Left lung (tissue), 10 donors: ENCODE results near the gene STOML2. TPM values are rescaled to one million over a fixed set of nuclear protein-coding genes. Genes with fewer than 3 reads are reported as not detected.

Experiments used
- ATAC-seq: fragments of 200-7000 bp; cut with Tn5 transposase; one replicate; pipeline ENCODE4 v1.9.1; 2020; ENCODE audit warnings: moderate library complexity
- DNase-seq, 4 donors: peaks; one replicate each; pipeline ENCODE4 v3.0.0-alpha.2; 2013 to 2020
- H3K27ac ChIP-seq, 2 donors: fragments of 200-600 bp; sonication (generic) in 1 of 2; one replicate each; pipeline versions ENCODE4 v1.5.0 to v1.8.0; 2020 to 2021
- H3K27me3 ChIP-seq, 2 donors: fragments of 200-600 bp; sonication (generic) in 1 of 2; one replicate each; pipeline versions ENCODE4 v1.5.0 to v1.8.0; 2020 to 2021
- H3K36me3 ChIP-seq, 2 donors: fragments of 200-600 bp; sonication (generic) in 1 of 2; one replicate each; pipeline versions ENCODE4 v1.5.0 to v1.8.0; 2020 to 2021
- H3K4me1 ChIP-seq, 2 donors: fragments of 200-600 bp; one replicate each; pipeline ENCODE4 v1.8.0; 2021
- H3K4me3 ChIP-seq, 2 donors: fragments of 200-600 bp; sonication (generic) in 1 of 2; one replicate each; pipeline versions ENCODE4 v1.5.0 to v1.8.0; 2020 to 2021; ENCODE audit warnings: mild to moderate bottlenecking in 1 of 2
- H3K9me3 ChIP-seq, 2 donors: fragments of 200-600 bp; sonication (generic) in 1 of 2; one replicate each; pipeline versions ENCODE4 v1.5.0 to v1.8.0; 2020 to 2021
- intact Hi-C, 2 donors: fragments of 100-400 bp; cut with DNase I; formaldehyde crosslinking; loops; one replicate each; pipeline versions ENCODE4 v1.11.2 to v1.14.2; 2022
- polyA plus RNA-seq, 6 donors: library from polyadenylated mRNA; unstranded; fragments of 120-200 nt; gene quantifications; one replicate each; pipeline ENCODE4 v1.2.1, GENCODE V29; 2013; ENCODE audit not compliant: insufficient read length in 6 of 6
- total RNA-seq, 2 donors: library from RNA; stranded (reverse); fragmentation: NEBNext Ultra II Directional; extraction: Animal tissue kit (Norgen Biotek cat#: 25700); gene quantifications; one replicate each; pipeline ENCODE4 v1.2.1, GENCODE V29; 2021
- TF ChIP-seq, protein P1 (sequence below), 2 donors: fragments of 200-600 bp; sonication (generic) in 1 of 2; IDR thresholded peaks; one replicate each; pipeline versions ENCODE4 v1.5.0 to v1.8.0; 2021; ENCODE audit warnings: antibody characterized with exemption in 2 of 2
- donor health status: DM: no; HTN: yes; CAD: no.
- donor health status: DM: no; HTN: no; CAD: no.

STOML2 gene
- total and polyA plus RNA-seq, 8 donors = 62.3 to 104 (median 96.8) TPM

DNA sequence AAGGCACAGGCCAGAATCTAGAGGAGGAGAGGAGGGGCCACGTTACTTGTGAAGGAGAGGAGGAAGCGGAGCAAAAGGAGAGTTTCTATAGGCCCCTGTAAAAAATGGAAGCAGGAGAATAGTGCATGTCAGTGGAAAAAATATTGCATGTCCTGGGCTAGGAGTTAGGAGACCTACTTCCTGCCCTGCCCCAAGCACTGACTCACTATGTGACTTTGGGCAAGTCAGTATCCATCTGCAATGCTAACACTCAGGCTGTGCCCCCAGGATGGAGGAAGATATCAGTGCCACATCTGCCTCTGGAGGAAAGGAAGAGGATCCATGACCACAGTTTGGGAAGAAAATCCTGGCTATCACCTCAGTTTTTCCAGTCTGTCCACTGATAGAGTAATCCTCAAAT, 13.5 kb downstream of the STOML2 start:
- DNase-seq (no peak), ATAC-seq (no peak)
- Histone ChIP-seq H3K4me1 (no peaks in the 10 kb centered on the region), H3K36me3 (peaks cover 0 to 63% of the 10 kb centered on the region in 2 donors), H3K9me3 (no peaks in the 10 kb centered on the region), H3K27ac (no peak overlapping the region), H3K27me3 (no peaks in the 10 kb centered on the region), H3K4me3 (no peak overlapping the region)
- TF ChIP-seq, protein P1, sequence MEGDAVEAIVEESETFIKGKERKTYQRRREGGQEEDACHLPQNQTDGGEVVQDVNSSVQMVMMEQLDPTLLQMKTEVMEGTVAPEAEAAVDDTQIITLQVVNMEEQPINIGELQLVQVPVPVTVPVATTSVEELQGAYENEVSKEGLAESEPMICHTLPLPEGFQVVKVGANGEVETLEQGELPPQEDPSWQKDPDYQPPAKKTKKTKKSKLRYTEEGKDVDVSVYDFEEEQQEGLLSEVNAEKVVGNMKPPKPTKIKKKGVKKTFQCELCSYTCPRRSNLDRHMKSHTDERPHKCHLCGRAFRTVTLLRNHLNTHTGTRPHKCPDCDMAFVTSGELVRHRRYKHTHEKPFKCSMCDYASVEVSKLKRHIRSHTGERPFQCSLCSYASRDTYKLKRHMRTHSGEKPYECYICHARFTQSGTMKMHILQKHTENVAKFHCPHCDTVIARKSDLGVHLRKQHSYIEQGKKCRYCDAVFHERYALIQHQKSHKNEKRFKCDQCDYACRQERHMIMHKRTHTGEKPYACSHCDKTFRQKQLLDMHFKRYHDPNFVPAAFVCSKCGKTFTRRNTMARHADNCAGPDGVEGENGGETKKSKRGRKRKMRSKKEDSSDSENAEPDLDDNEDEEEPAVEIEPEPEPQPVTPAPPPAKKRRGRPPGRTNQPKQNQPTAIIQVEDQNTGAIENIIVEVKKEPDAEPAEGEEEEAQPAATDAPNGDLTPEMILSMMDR (IDR thresholded peaks at IDR 0.05) = no peak
- intact Hi-C loops = no loop called here

DNA sequence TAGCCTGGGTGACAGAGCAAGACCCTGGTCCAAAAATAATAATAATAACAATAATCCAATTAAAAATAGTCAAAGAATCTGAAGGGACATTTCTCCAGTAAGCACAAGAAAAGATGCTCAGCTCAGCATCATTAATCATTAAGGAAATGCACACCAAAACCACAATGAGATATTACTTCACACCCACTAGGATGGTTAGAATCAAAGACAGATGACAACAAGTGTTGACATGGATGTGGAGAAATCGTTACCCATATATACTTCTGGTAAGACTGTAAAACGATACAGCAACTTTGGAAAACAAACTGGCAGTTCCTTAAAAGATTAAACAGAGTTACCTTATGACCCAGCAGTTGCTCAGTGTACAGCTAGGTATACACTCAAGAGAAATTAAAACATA, 17.9 kb downstream of the STOML2 start:
- Histone ChIP-seq H3K4me1 (no peaks in the 10 kb centered on the region), H3K4me3 (no peak overlapping the region), H3K27me3 (no peaks in the 10 kb centered on the region), H3K9me3 (no peaks in the 10 kb centered on the region), H3K36me3 (peaks cover 0 to 28% of the 10 kb centered on the region in 2 donors), H3K27ac (no peak overlapping the region)
- no peak for ATAC-seq
- no peak for DNase-seq
- intact Hi-C loops = no loop called here
- TF ChIP-seq, protein P1 (IDR thresholded peaks at IDR 0.05) = no peak

DNA sequence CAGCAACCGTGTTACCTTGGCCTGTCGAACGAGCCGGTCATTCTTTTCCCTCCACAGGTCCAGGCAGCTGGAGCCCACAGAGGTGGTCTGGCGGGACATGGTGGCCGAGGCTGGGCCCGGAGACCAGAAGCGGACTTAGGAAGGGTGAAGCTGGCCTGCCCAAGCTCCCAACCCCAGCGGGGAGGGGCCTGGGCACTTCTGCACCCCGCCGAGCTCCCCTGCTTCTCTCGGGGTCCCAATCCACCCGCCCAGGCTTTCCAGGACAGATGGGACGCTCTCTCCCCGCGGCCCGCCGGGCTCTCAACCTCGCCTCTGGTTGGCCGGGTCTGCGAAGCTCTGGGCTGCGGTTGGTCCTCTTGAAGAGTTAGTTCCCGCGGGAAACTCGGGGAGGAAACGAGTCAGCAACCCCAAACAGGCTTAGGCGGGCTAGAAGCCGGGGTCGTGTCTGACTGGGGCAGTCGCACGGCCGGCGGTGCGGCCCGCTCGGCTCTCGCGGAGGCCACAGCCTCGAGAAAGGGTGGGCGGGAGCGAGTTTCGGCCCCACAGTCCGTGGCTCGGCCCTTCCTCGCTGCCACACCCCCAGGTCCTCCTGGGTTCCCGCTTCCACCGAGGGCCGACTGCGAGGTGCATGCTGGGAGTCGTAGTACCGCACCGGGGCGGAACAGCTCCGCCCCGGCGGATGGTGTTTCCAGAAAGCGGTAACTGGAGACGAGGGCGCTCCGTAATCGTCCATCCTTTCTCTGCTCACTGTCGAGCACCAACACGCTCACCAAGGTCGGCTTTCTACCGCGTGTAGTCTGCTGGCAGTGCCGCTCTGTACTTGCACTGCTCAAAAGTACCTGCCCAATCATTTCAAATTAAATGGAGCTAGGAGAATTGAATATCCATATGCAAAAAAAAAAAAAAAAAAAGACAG, 23.2 kb downstream of the STOML2 start, which contains the start of gene FANCG:
Gene FANCG, minus strand, starts transcription at position 517 of the 916 bp plus-strand sequence. Its CDS starts 418 bp downstream, at position 99.
- intact Hi-C loops = no loop called here
- ATAC-seq = peak; percentile 99
- peaks cover 0 to 11% of the 10 kb centered on the region in 2 donors for H3K36me3 ChIP-seq
- TF ChIP-seq, protein P1 (IDR thresholded peaks at IDR 0.05) = no peak
- peak within 1 kb of the TSS; percentile 73 to 79 for H3K27ac ChIP-seq
- DNase-seq = peak; percentile 92 to 96 (median 94)
- H3K27me3 ChIP-seq = no peaks in the 10 kb centered on the region
- H3K9me3 ChIP-seq = no peaks in the 10 kb centered on the region
- peaks cover 0 to 16% of the 10 kb centered on the region in 2 donors for H3K4me1 ChIP-seq
- H3K4me3 ChIP-seq = peak within 1 kb of the TSS; percentile 71 to 91

DNA sequence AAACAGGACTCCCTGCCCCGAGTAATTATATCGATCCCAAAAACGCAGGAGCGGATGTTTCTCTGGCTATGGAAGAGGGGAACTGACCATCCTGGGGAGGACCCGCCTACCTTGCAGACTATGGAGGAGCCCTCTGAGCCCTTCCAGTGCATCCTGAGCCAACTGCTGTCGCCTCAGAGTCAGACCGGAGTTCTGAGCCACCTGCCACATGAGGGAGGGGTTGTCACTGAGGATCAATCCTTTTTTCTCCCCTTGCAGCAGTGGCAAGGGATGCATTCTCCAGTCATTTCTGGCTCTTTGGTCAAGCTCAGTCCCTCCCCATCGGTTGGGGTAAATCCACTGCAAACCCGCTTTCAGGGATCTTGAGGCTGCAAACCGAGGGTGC, 23.9 kb downstream of the STOML2 start:
- ATAC-seq (no peak), DNase-seq (no peak)
- intact Hi-C loops = no loop called here
- H3K27me3 ChIP-seq = no peaks in the 10 kb centered on the region
- peak overlapping the region; percentile 71 to 91 for H3K4me3 ChIP-seq
- H3K9me3 ChIP-seq = no peaks in the 10 kb centered on the region
- peaks cover 0 to 16% of the 10 kb centered on the region in 2 donors for H3K36me3 ChIP-seq
- peak overlapping the region; percentile 73 to 79 for H3K27ac ChIP-seq
- peaks cover 0 to 16% of the 10 kb centered on the region in 2 donors for H3K4me1 ChIP-seq
- TF ChIP-seq, protein P1 (IDR thresholded peaks at IDR 0.05) = no peak

DNA sequence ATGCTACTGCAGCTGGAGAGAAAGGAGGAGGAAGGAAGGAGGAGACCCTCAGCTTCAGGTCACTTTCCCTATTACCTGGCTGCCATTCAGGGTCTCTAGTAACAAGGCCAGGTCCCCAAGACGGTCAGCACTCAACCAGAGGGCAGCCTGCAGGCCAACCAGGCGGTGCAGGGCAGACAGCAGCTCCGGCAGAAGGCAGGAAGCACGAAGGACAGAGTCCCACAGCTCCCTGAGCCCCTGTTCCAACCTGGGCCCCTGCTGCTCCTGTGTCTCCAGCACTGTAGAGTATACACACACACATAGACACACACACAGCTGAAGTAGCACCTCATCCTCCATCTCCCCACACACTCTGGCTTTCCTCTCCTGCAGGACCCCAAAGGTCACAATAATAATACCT, 24.9 kb downstream of the STOML2 start:
- peak overlapping the region in 1 of 2 donors; percentile 71 for H3K4me3 ChIP-seq
- H3K9me3 ChIP-seq = no peaks in the 10 kb centered on the region
- intact Hi-C loops = no loop called here
- DNase-seq (no peak), ATAC-seq (no peak)
- H3K27me3 ChIP-seq = no peaks in the 10 kb centered on the region
- no peak overlapping the region for H3K27ac ChIP-seq
- H3K4me1 ChIP-seq = peaks cover 0 to 19% of the 10 kb centered on the region in 2 donors
- TF ChIP-seq, protein P1 (IDR thresholded peaks at IDR 0.05) = no peak
- peaks cover 0 to 16% of the 10 kb centered on the region in 2 donors for H3K36me3 ChIP-seq
